HEK293 (cell line): ENCODE results near the gene ZNF830.
A peak's percentile ranks its signal among the peaks of the same experiment; 100 is the strongest.

Experiments used
- CTCF ChIA-PET: fragments of 350-600 bp; formaldehyde crosslinking; extraction: SDS; loops from one replicate; lab custom pipeline; 2021; ENCODE audit warnings: antibody characterized with exemption; lab: Yijun Ruan, JAX
- POLR2A ChIA-PET: fragments of 300-600 bp; formaldehyde crosslinking; extraction: SDS; loops from one replicate; lab custom pipeline; 2020; ENCODE audit warnings: antibody characterized with exemption, inconsistent platforms; lab: Yijun Ruan, JAX
- H3K27ac ChIP-seq: fragments of 200-500 bp; sonication (Bioruptor generic); 2 replicates; pipeline ENCODE4 v1.5.1; 2014; ENCODE audit warnings: low read depth, low read length, control low read depth, inconsistent platforms; ENCODE audit errors: extremely low read depth
- H3K36me3 ChIP-seq, 2 experiments: fragments of 200-500 bp in 1 of 2; sonication (Bioruptor generic) in 1 of 2; 1 replicate in 1 of 2; 2 replicates in 1 of 2; pipeline ENCODE4 v1.5.1; 2014 to 2017; ENCODE audit warnings: inconsistent platforms in 2 of 2, low read length in 2 of 2; ENCODE audit not compliant: control insufficient read depth in 2 of 2, insufficient read depth in 1 of 2
- H3K4me1 ChIP-seq: fragments of 200-500 bp; sonication (Bioruptor generic); 2 replicates; pipeline ENCODE4 v1.5.1; 2014; ENCODE audit warnings: mild to moderate bottlenecking, low read length, inconsistent platforms; ENCODE audit not compliant: control insufficient read depth, insufficient read depth
- H3K4me3 ChIP-seq: 2 replicates; pipeline ENCODE4 v1.5.1; 2011; ENCODE audit warnings: low read depth, mild to moderate bottlenecking, control low read depth, low read length, moderate library complexity
- H3K9me3 ChIP-seq: fragments of 200-500 bp; sonication (Bioruptor generic); 2 replicates; pipeline ENCODE4 v1.5.1; 2014; ENCODE audit warnings: low read depth, low read length, inconsistent platforms; ENCODE audit not compliant: control insufficient read depth, insufficient read depth
- AEBP2 ChIP-seq: fragments of 450-650 bp; formaldehyde crosslinking; IDR thresholded peaks from 2 replicates; pipeline ENCODE4 v1.5.1; 2016; ENCODE audit warnings: missing biosample characterization, missing genetic modification characterization, borderline replicate concordance
- ATF2 ChIP-seq: fragments of 450-650 bp; formaldehyde crosslinking; IDR thresholded peaks from 2 replicates; pipeline ENCODE4 v1.5.1; 2016; ENCODE audit warnings: missing biosample characterization, missing genetic modification characterization, low read depth
- EGR2 ChIP-seq: fragments of 450-650 bp; formaldehyde crosslinking; IDR thresholded peaks from 2 replicates; pipeline ENCODE4 v1.5.1; 2016; ENCODE audit warnings: low read depth, missing biosample characterization, missing genetic modification characterization
- GLIS1 ChIP-seq: fragments of 450-650 bp; formaldehyde crosslinking; IDR thresholded peaks from 2 replicates; pipeline ENCODE4 v1.5.1; 2016; ENCODE audit warnings: missing biosample characterization, missing genetic modification characterization
- MEIS1 ChIP-seq: sonication (generic); formaldehyde crosslinking; IDR thresholded peaks from 2 replicates; pipeline ENCODE4 v1.8.1; 2022; ENCODE audit warnings: missing genetic modification reagents, mild to moderate bottlenecking, borderline replicate concordance
- PRDM1 ChIP-seq: fragments of 450-650 bp; formaldehyde crosslinking; IDR thresholded peaks from 2 replicates; pipeline ENCODE4; 2016; ENCODE audit warnings: missing biosample characterization, missing genetic modification characterization
- SCRT1 ChIP-seq: fragments of 450-650 bp; formaldehyde crosslinking; IDR thresholded peaks from 2 replicates; pipeline ENCODE4 v1.5.1; 2016; ENCODE audit warnings: missing biosample characterization, missing genetic modification characterization, borderline replicate concordance
- ZBTB21 ChIP-seq: fragments of 450-650 bp; formaldehyde crosslinking; IDR thresholded peaks from 2 replicates; pipeline ENCODE4 v1.5.1; 2017; ENCODE audit warnings: missing biosample characterization, missing genetic modification characterization
- ZBTB6 ChIP-seq: fragments of 450-650 bp; formaldehyde crosslinking; IDR thresholded peaks from 2 replicates; pipeline ENCODE4 v1.5.1; 2017; ENCODE audit warnings: missing biosample characterization, missing genetic modification characterization
- ZFHX2 ChIP-seq: fragments of 450-650 bp; formaldehyde crosslinking; conservative IDR thresholded peaks from 2 replicates; pipeline ENCODE4 v1.5.1; 2016; ENCODE audit warnings: missing biosample characterization, missing genetic modification characterization
- ZNF112 ChIP-seq: fragments of 450-650 bp; formaldehyde crosslinking; IDR thresholded peaks from 2 replicates; pipeline ENCODE4 v1.5.0; 2017; ENCODE audit warnings: missing biosample characterization, missing genetic modification characterization
- ZNF121 ChIP-seq: fragments of 450-650 bp; formaldehyde crosslinking; IDR thresholded peaks from 2 replicates; pipeline ENCODE4 v1.5.1; 2016; ENCODE audit warnings: missing biosample characterization, missing genetic modification characterization
- ZNF169 ChIP-seq: fragments of 450-650 bp; formaldehyde crosslinking; IDR thresholded peaks from 2 replicates; pipeline ENCODE4 v1.5.1; 2016; ENCODE audit warnings: missing biosample characterization, missing genetic modification characterization
- ZNF2 ChIP-seq: fragments of 450-650 bp; formaldehyde crosslinking; IDR thresholded peaks from 2 replicates; pipeline ENCODE4 v1.5.1; 2016; ENCODE audit warnings: missing biosample characterization, missing genetic modification characterization
- ZNF221 ChIP-seq: fragments of 450-650 bp; formaldehyde crosslinking; IDR thresholded peaks from 2 replicates; pipeline ENCODE4 v1.5.1; 2017; ENCODE audit warnings: missing biosample characterization, missing genetic modification characterization, borderline replicate concordance
- ZNF280D ChIP-seq: fragments of 450-650 bp; formaldehyde crosslinking; IDR thresholded peaks from 2 replicates; pipeline ENCODE4 v1.5.1; 2016; ENCODE audit warnings: missing biosample characterization, missing genetic modification characterization
- ZNF416 ChIP-seq: fragments of 450-650 bp; formaldehyde crosslinking; IDR thresholded peaks from 2 replicates; pipeline ENCODE4 v1.5.1; 2016; ENCODE audit warnings: missing biosample characterization, missing genetic modification characterization
- ZNF501 ChIP-seq: fragments of 450-650 bp; formaldehyde crosslinking; IDR thresholded peaks from 2 replicates; pipeline ENCODE4 v1.5.1; 2016; ENCODE audit warnings: missing biosample characterization, missing genetic modification characterization
- ZNF548 ChIP-seq: fragments of 450-650 bp; formaldehyde crosslinking; IDR thresholded peaks from 2 replicates; pipeline ENCODE4 v1.5.1; 2016; ENCODE audit warnings: missing biosample characterization, missing genetic modification characterization
- ZNF624 ChIP-seq: fragments of 450-650 bp; formaldehyde crosslinking; IDR thresholded peaks from 2 replicates; pipeline ENCODE4 v1.5.1; 2017; ENCODE audit warnings: missing biosample characterization, missing genetic modification characterization
- ZNF660 ChIP-seq: fragments of 450-650 bp; IDR thresholded peaks from 2 replicates; pipeline ENCODE4 v1.5.1; 2018; ENCODE audit warnings: missing biosample characterization, mild to moderate bottlenecking, missing genetic modification characterization
- ZNF664 ChIP-seq: fragments of 450-650 bp; formaldehyde crosslinking; IDR thresholded peaks from 2 replicates; pipeline ENCODE4 v1.5.1; 2016; ENCODE audit warnings: missing biosample characterization, missing genetic modification characterization
- ZNF704 ChIP-seq: fragments of 450-650 bp; formaldehyde crosslinking; IDR thresholded peaks from 2 replicates; pipeline ENCODE4 v1.5.1; 2016; ENCODE audit warnings: missing biosample characterization, missing genetic modification characterization
- ZNF707 ChIP-seq: fragments of 450-650 bp; formaldehyde crosslinking; IDR thresholded peaks from 2 replicates; pipeline ENCODE4 v1.5.1; 2016; ENCODE audit warnings: missing biosample characterization, missing genetic modification characterization
- ZNF837 ChIP-seq: fragments of 450-650 bp; formaldehyde crosslinking; IDR thresholded peaks from 2 replicates; pipeline ENCODE4 v1.5.1; 2016; ENCODE audit warnings: missing biosample characterization, missing genetic modification characterization

Gene ZNF830

GRCh38 chr17:34996422-34997285 is 35.3 kb downstream of the ZNF830 start (continued):
- TF ChIP-seq ATF2 (no peak), ZNF169 (tag by site-specific recombination) (no peak), ZNF660 (no peak), ZNF121 (tag by site-specific recombination) (no peak)

GRCh38 chr17:34997355-34997862 is 36.1 kb downstream of the ZNF830 start:
- Histone ChIP-seq H3K4me3 (no peak overlapping the region), H3K4me1 (no peaks in the 10 kb centered on the region), H3K27ac (no peak overlapping the region), H3K9me3 (no peaks in the 10 kb centered on the region), H3K36me3 (peaks cover 31 to 96% of the 10 kb centered on the region in 2 experiments)
- TF ChIP-seq ZBTB6 (0 out of 2 replicates have a peak, but pooled peaks have one; percentile 10), SCRT1 (tag by site-specific recombination) (no peak), ZNF707 (no peak), ZNF112 (tag by site-specific recombination) (no peak), ZBTB21 (no peak)
- ChIA-PET POLR2A (interaction anchor here (1.0 kb wide), 1 partner anchor 121 kb away, joined by 3 read pairs; no protein-coding TSS in a partner anchor), CTCF (interaction anchor here (0.6 to 8.4 kb wide), 10 partner anchors 15 to 537 kb away, joined by 3 to 79 read pairs (median 3); partner anchors contain the start of genes FNDC8 and RAD51D)

- H3K9me3 ChIP-seq, result no peaks in the 10 kb centered on the region
- CTCF ChIA-PET, result interaction anchor here (0.6 to 8.4 kb wide), 10 partner anchors 14 to 145 kb away, joined by 3 to 79 read pairs (median 3); partner anchors contain the start of genes FNDC8 and RAD51D
- peaks cover 27 to 96% of the 10 kb centered on the region in 2 experiments for H3K36me3 ChIP-seq
- H3K4me3 ChIP-seq, result no peak overlapping the region
- H3K27ac ChIP-seq, result no peak overlapping the region
- POLR2A ChIA-PET, result no interaction called here
- H3K4me1 ChIP-seq, result no peaks in the 10 kb centered on the region
- no peak for TF ChIP-seq MEIS1 (CRISPR knock-in tag)
- no peak for TF ChIP-seq ZNF548 (tag by site-specific recombination)
- TF ChIP-seq GLIS1 (tag by site-specific recombination), result no peak
- TF ChIP-seq ZNF416 (tag by site-specific recombination), result no peak
- 0 out of 2 replicates have a peak, but pooled peaks have one; percentile 31 for TF ChIP-seq ZNF2 (tag by site-specific recombination)
- TF ChIP-seq AEBP2 (tag by site-specific recombination), result no peak
- TF ChIP-seq EGR2 (tag by site-specific recombination), result peak; percentile 43; the same call in 1 of the 2 replicates
- TF ChIP-seq ZFHX2 (tag by site-specific recombination), result peak; percentile 59; the same call in 1 of the 2 replicates
- no peak for TF ChIP-seq ZNF221
- TF ChIP-seq ZNF501 (tag by site-specific recombination), result no peak
- no peak for TF ChIP-seq ZNF837 (tag by site-specific recombination)
- no peak for TF ChIP-seq ZNF704 (tag by site-specific recombination)
- no peak for TF ChIP-seq ZNF280D (tag by site-specific recombination)
- no peak for TF ChIP-seq ZNF664 (tag by site-specific recombination)
- peak; percentile 62 for TF ChIP-seq PRDM1 (tag by site-specific recombination)
- no peak for TF ChIP-seq ZNF624 (tag by site-specific recombination)
Measured at GRCh38 chr17:34998205-34998604, 36.9 kb downstream of the ZNF830 start.
